IMR-90 (cell line): ENCODE results near the gene MEIS2. TPM values are rescaled to one million over a fixed set of nuclear protein-coding genes. Genes with fewer than 3 reads are reported as not detected.
A peak's percentile ranks its signal among the peaks of the same experiment; 100 is the strongest.

Experiments used
- ATAC-seq: fragments of 200-7000 bp; cut with Tn5 transposase; 2 replicates; pipeline ENCODE4 v1.9.1; 2020; ENCODE audit warnings: low read depth, mild to moderate bottlenecking, moderate library complexity
- BruUV-seq: library from RNA; stranded (reverse); fragments of 400-500 nt; replicated peaks from 2 replicates; lab custom pipeline; 2021; lab: Mats Ljungman, UMichigan
- CTCF ChIA-PET: fragments of 300-600 bp; formaldehyde crosslinking; extraction: SDS; loops from one replicate; lab custom pipeline; 2021; ENCODE audit warnings: antibody characterized with exemption; lab: Yijun Ruan, JAX
- POLR2A ChIA-PET: fragments of 300-600 bp; sonication (Branson Sonifier 250); formaldehyde crosslinking; loops from one replicate; lab custom pipeline; 2022; ENCODE audit warnings: antibody characterized with exemption; ENCODE audit not compliant: unreplicated experiment; lab: Charles Lee
- DNase-seq: peaks from one replicate; pipeline ENCODE4 v3.0.0; 2013
- H2AFZ ChIP-seq: replicated peaks from 2 replicates; pipeline ENCODE3; 2013; ENCODE audit warnings: low read length, mild to moderate bottlenecking; ENCODE audit not compliant: poor library complexity
- H2AK5ac ChIP-seq: 2 replicates; pipeline ENCODE4 v1.6.1; 2013; ENCODE audit warnings: low read depth, low read length, inconsistent platforms
- H2AK9ac ChIP-seq: replicated peaks from 2 replicates; pipeline ENCODE3; 2013; ENCODE audit warnings: mild to moderate bottlenecking, low read depth, low read length, moderate library complexity; ENCODE audit not compliant: poor library complexity
- H2BK120ac ChIP-seq: 2 replicates; pipeline ENCODE4 v1.6.1; 2013; ENCODE audit warnings: low read depth, low read length, inconsistent platforms
- H2BK15ac ChIP-seq: 3 replicates; pipeline ENCODE4 v1.6.1; 2013; ENCODE audit warnings: low read depth, low read length, inconsistent platforms
- H2BK20ac ChIP-seq: 2 replicates; pipeline ENCODE4 v1.6.1; 2013; ENCODE audit warnings: low read depth, mild to moderate bottlenecking, inconsistent platforms, low read length, moderate library complexity
- H2BK5ac ChIP-seq: 2 replicates; pipeline ENCODE4 v1.6.1; 2013; ENCODE audit warnings: mild to moderate bottlenecking, low read depth, low read length, inconsistent platforms; ENCODE audit not compliant: poor library complexity, severe bottlenecking
- H3K14ac ChIP-seq: replicated peaks from 2 replicates; pipeline ENCODE4 v1.6.1; 2013; ENCODE audit warnings: low read depth, low read length, inconsistent platforms
- H3K18ac ChIP-seq: 2 replicates; pipeline ENCODE4 v1.6.1; 2013; ENCODE audit warnings: low read depth, low read length, control low read depth
- H3K23ac ChIP-seq: 2 replicates; pipeline ENCODE4 v1.6.1; 2013; ENCODE audit warnings: low read depth, low read length, inconsistent platforms
- H3K27ac ChIP-seq: 2 replicates; pipeline ENCODE4 v1.5.1; 2013; ENCODE audit warnings: mild to moderate bottlenecking, control low read depth, low read length; ENCODE audit not compliant: insufficient read depth
- H3K27me3 ChIP-seq: 2 replicates; pipeline ENCODE4 v1.6.1; 2013; ENCODE audit warnings: low read length; ENCODE audit not compliant: control insufficient read depth, insufficient read depth
- H3K36me3 ChIP-seq: 2 replicates; pipeline ENCODE4 v1.6.1; 2013; ENCODE audit warnings: low read length, mixed read lengths; ENCODE audit not compliant: control insufficient read depth, insufficient read depth
- H3K4ac ChIP-seq: 2 replicates; pipeline ENCODE4 v1.6.1; 2013; ENCODE audit warnings: low read depth, low read length, inconsistent platforms
- H3K4me1 ChIP-seq: 2 replicates; pipeline ENCODE4 v1.6.1; 2013; ENCODE audit warnings: low read length, mixed read lengths; ENCODE audit not compliant: control insufficient read depth, insufficient read depth
- H3K4me2 ChIP-seq: 2 replicates; pipeline ENCODE4 v1.6.1; 2013; ENCODE audit warnings: low read depth, mild to moderate bottlenecking, control low read depth, low read length, moderate library complexity
- H3K4me3 ChIP-seq: 2 replicates; pipeline ENCODE4 v1.5.1; 2013; ENCODE audit warnings: low read depth, mild to moderate bottlenecking, control low read depth, low read length, moderate library complexity; ENCODE audit not compliant: insufficient read depth
- H3K56ac ChIP-seq: 2 replicates; pipeline ENCODE4 v1.6.1; 2013; ENCODE audit warnings: low read length, inconsistent platforms; ENCODE audit not compliant: insufficient read depth; ENCODE audit errors: extremely low read depth
- H3K79me1 ChIP-seq, 2 experiments: 2 replicates each; pipeline ENCODE4 v1.6.1; 2013; ENCODE audit warnings: low read length in 2 of 2, inconsistent platforms in 1 of 2, low read depth in 1 of 2
- H3K9ac ChIP-seq: 2 replicates; pipeline ENCODE4 v1.6.1; 2013; ENCODE audit warnings: low read depth, low read length, control low read depth
- H3K9me1 ChIP-seq: 2 replicates; pipeline ENCODE4 v1.6.1; 2013; ENCODE audit warnings: low read length, inconsistent platforms; ENCODE audit not compliant: insufficient read depth
- H3K9me3 ChIP-seq: 2 replicates; pipeline ENCODE4 v1.6.1; 2013; ENCODE audit warnings: low read length; ENCODE audit not compliant: control insufficient read depth, insufficient read depth
- H4K20me1 ChIP-seq: 2 replicates; pipeline ENCODE4 v1.6.1; 2013; ENCODE audit warnings: low read length, inconsistent platforms; ENCODE audit not compliant: insufficient read depth
- H4K5ac ChIP-seq: 2 replicates; pipeline ENCODE4 v1.6.1; 2013; ENCODE audit warnings: mild to moderate bottlenecking, low read depth, low read length, control low read depth
- H4K8ac ChIP-seq, 2 experiments: 2 replicates each; pipeline ENCODE4 v1.6.1; 2013; ENCODE audit warnings: low read depth in 2 of 2, low read length in 2 of 2, control low read depth in 1 of 2, inconsistent platforms in 1 of 2
- H4K91ac ChIP-seq: 2 replicates; pipeline ENCODE4 v1.6.1; 2013; ENCODE audit warnings: low read depth, low read length, inconsistent platforms; ENCODE audit not compliant: insufficient read depth
- MAFK ChIP-seq: IDR thresholded peaks from 2 replicates; pipeline ENCODE4 v1.6.1; 2012; ENCODE audit warnings: low read depth, low read length, improper control_type of control experiment
- MAZ ChIP-seq: IDR thresholded peaks from 2 replicates; pipeline ENCODE4 v1.6.1; 2012; ENCODE audit warnings: low read depth, mild to moderate bottlenecking, low read length, improper control_type of control experiment, moderate library complexity, borderline replicate concordance
- NFE2L2 ChIP-seq: fragments of 150-350 bp; IDR thresholded peaks from 2 replicates; pipeline ENCODE4 v1.6.1; 2016; ENCODE audit warnings: low read depth, mild to moderate bottlenecking, low read length
- POLR2A ChIP-seq: IDR thresholded peaks from 2 replicates; pipeline ENCODE4 v1.6.1; 2012; ENCODE audit warnings: mild to moderate bottlenecking, low read depth, low read length
- WGBS, 2 experiments: methylation state at CpG; one replicate each; pipeline versions ENCODE4 v1.1.5 to v1.1.7; 2013; ENCODE audit warnings: missing lambda C conversion rate in 2 of 2; ENCODE audit not compliant: insufficient read length in 1 of 2; ENCODE audit errors: extremely low coverage in 2 of 2; 5-methylcytosine and 5-hydroxymethylcytosine counted together
- dilution Hi-C: fragments of 300-500 bp; cut with HindIII; formaldehyde crosslinking; loops from one replicate; pipeline ENCODE4 v1.14.3; 2018; ENCODE audit warnings: low sequenced_read_pairs; ENCODE audit not compliant: unreplicated experiment
- in situ Hi-C: fragments of 300-500 bp; cut with MboI; formaldehyde crosslinking; loops from 3 replicates; pipeline ENCODE4 v1.14.3; 2019; ENCODE audit warnings: low sequenced_read_pairs, inconsistent platforms, mixed read lengths
- intact Hi-C: fragments of 100-400 bp; cut with micrococcal nuclease; formaldehyde crosslinking; loops from 2 replicates; pipeline ENCODE4 v1.10.0; 2022
- polyA plus RNA-seq, 3 experiments: library from polyadenylated mRNA; depleted of rRNA; stranded (reverse); fragments of >200 nt; gene quantifications; 2 replicates each; pipeline ENCODE4 v1.2.3, GENCODE V29; 2012; ENCODE audit warnings: low replicate concordance in 1 of 3
- total RNA-seq: library from RNA; depleted of rRNA; stranded (reverse); fragments of >200 nt; gene quantifications from 2 replicates; pipeline ENCODE4 v1.2.3, GENCODE V29; 2012

MEIS2 gene
- total and polyA plus RNA-seq, 2 of the 4 experiments (the other 2 are of a cell fraction): 70.1 to 71.3 TPM

- intact Hi-C loops (loop anchor here (10.0 kb wide), 1 partner anchor 1552 kb away; the partner anchor contains the start of gene DPH6), dilution Hi-C loops (no loop called here), in situ Hi-C loops (no loop called here)
- no peak overlapping the region for H4K91ac ChIP-seq
- 100% methylated on average over 3 of the region's 19 CpGs; no CpG with 5 or more reads in 1 of the 2 experiments for WGBS, 2 experiments
- TF ChIP-seq MAFK (no peak), MAZ (no peak), NFE2L2 (no peak), POLR2A (no peak)
- H3K4me1 ChIP-seq: peaks cover 9% of the 10 kb centered on the region
- H3K9me1 ChIP-seq: no peaks in the 10 kb centered on the region
- H3K9ac ChIP-seq: peak overlapping the region; percentile 99
- H3K79me1 ChIP-seq: peaks cover 19 to 56% of the 10 kb centered on the region in 2 experiments
- peak overlapping the region; percentile 65; the same call in 1 of the 2 replicates for H2AK5ac ChIP-seq
- ATAC-seq (no peak), DNase-seq (peak; percentile 18)
- no peak overlapping the region; the same call in 1 of the 2 replicates for H4K5ac ChIP-seq
- peak overlapping the region; percentile 61 for H2AFZ ChIP-seq
- H3K23ac ChIP-seq: peak overlapping the region; percentile 75; the same call in 1 of the 2 replicates
- H2AK9ac ChIP-seq: no peak overlapping the region
- H3K36me3 ChIP-seq: peaks cover 25% of the 10 kb centered on the region
- no TSS peak for BruUV-seq
- H3K14ac ChIP-seq: peak overlapping the region; percentile 3
- H3K56ac ChIP-seq: no peak overlapping the region
- H3K9me3 ChIP-seq: no peaks in the 10 kb centered on the region
- no peak overlapping the region; the same call in 1 of the 2 replicates for H2BK120ac ChIP-seq
- H4K20me1 ChIP-seq: peaks cover 13% of the 10 kb centered on the region; the same call in 1 of the 2 replicates
- ChIA-PET POLR2A (interaction anchor here (0.5 kb wide), 1 partner anchor 819 kb away, joined by 3 read pairs; no protein-coding TSS in a partner anchor), CTCF (interaction anchor here (0.6 kb wide), 1 partner anchor 30 kb away, joined by 3 read pairs; no protein-coding TSS in a partner anchor)
- H3K4me3 ChIP-seq: peak overlapping the region; percentile 94
- peak overlapping the region; percentile 30; the same call in 1 of the 2 replicates for H3K4ac ChIP-seq
- H4K8ac ChIP-seq: peak overlapping the region in 1 of 2 experiments; percentile 47; a peak in 2 of 4 replicates
- no peak overlapping the region for H2BK15ac ChIP-seq
- H3K27ac ChIP-seq: 0 out of 2 replicates have a peak overlapping the region, but pooled peaks have one; percentile 77
- no peak overlapping the region for H3K18ac ChIP-seq
- H2BK5ac ChIP-seq: no peak overlapping the region
- peak overlapping the region; percentile 92 for H3K4me2 ChIP-seq
- H3K27me3 ChIP-seq: no peaks in the 10 kb centered on the region
- no peak overlapping the region for H2BK20ac ChIP-seq
Observed at GRCh38 chr15:37096558-37097143, 3.7 kb downstream of the MEIS2 start.
